Adipocyte (in vitro differentiated cells): ENCODE results near the gene FLNB.

Source experiments
- DNase-seq: peaks from one replicate; pipeline ENCODE4 v3.0.0-alpha.2; 2015; ENCODE audit warnings: low read depth
- H3K27me3 ChIP-seq: replicated peaks from 2 replicates; pipeline ENCODE4 v1.7.0; 2013; ENCODE audit warnings: mild to moderate bottlenecking, low read length, moderate library complexity; ENCODE audit not compliant: control insufficient read depth, insufficient read depth
- H3K36me3 ChIP-seq: 2 replicates; pipeline ENCODE4 v1.7.0; 2013; ENCODE audit warnings: low read length, mild to moderate bottlenecking, moderate library complexity; ENCODE audit not compliant: control insufficient read depth, insufficient read depth, severe bottlenecking
- H3K4me1 ChIP-seq: 2 replicates; pipeline ENCODE4 v1.7.0; 2013; ENCODE audit warnings: mild to moderate bottlenecking, low read length, moderate library complexity; ENCODE audit not compliant: control insufficient read depth, insufficient read depth
- H3K4me3 ChIP-seq: 2 replicates; pipeline ENCODE4 v1.7.0; 2013; ENCODE audit warnings: mild to moderate bottlenecking, low read length, moderate library complexity
- H3K9ac ChIP-seq: 2 replicates; pipeline ENCODE4 v1.7.0; 2013; ENCODE audit warnings: mild to moderate bottlenecking, low read length, moderate library complexity
- H3K9me3 ChIP-seq: 2 replicates; pipeline ENCODE4 v1.7.0; 2013; ENCODE audit warnings: mild to moderate bottlenecking, low read length, moderate library complexity; ENCODE audit not compliant: control insufficient read depth

FLNB gene

GRCh38 chr3:58214484-58215316, 206.5 kb downstream of the FLNB start:
- Histone ChIP-seq H3K9me3 (no peaks in the 10 kb centered on the region), H3K4me1 (peaks cover 15% of the 10 kb centered on the region), H3K36me3 (no peaks in the 10 kb centered on the region), H3K9ac (no peak overlapping the region), H3K27me3 (no peaks in the 10 kb centered on the region), H3K4me3 (no peak overlapping the region)
- no peak for DNase-seq

DNA sequence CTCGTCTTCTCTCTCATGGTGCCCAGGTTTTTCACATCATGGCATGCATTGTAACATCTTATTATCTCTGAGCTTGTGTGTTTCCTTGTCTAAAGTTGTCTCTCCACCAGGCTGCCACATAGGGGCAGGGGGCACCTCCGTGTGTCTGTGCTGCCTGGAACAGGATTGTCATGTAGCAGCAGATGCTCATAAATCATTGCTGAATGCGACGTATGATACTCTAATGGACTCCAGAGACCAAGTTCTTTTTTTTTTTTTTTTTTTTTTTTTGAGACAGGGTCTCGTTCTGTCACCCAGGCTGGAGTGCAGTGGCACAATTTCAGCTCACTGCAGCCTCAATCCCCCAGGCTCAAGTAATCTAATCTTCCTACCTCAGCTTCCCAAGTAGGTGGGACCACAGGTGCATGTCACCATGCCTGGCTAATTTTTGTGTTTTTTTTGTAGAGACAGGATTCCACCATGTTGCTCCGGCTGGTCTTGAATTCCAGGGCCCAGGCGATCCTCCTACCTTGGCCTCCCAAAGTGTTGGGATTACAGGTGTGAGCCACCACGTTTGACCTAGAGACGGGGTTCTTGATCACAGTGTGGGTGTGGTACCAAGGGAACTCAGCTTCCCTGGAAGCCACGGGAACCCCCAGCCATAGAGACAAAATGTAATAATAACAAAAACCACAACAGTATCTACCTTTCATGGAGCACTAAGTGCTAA, 207.2 kb downstream of the FLNB start:
- Histone ChIP-seq H3K9ac (no peak overlapping the region), H3K36me3 (no peaks in the 10 kb centered on the region), H3K4me3 (no peak overlapping the region), H3K9me3 (peaks cover 2% of the 10 kb centered on the region), H3K4me1 (peaks cover 12% of the 10 kb centered on the region), H3K27me3 (no peaks in the 10 kb centered on the region)
- no peak for DNase-seq

DNA sequence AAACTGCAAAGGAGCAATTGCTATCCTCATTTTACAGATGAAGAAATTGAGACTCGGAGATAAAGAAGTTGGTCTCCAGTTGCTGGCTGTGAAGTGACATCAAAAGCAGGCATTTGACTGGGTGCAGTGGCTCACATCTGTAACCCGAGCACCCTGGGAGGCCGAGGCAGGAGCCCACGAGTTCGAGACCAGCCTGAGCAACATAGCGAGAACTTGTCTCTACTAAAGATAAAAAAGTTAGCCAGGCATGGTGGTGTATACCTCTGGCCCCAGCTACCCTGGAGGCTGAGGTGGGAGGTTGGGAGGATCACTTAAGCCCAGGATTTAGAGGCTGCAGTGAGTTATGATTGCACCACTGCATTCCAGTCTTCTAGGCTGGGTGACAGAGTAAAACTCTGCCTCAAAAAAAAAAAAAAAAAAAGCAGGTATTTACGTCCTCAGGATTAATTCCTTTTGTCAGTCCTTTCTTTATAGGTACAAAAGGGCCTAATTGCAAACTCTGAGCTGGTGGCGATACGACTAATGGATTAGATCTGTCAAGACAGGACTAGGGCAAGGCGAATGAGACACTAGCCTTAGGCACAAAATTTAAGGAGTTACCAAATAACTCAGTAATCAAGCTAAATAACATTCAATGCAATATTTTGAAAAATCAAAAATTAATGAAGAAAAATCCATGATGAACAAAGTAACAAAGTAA, 208.4 kb downstream of the FLNB start:
- H3K9ac ChIP-seq = no peak overlapping the region
- H3K36me3 ChIP-seq = no peaks in the 10 kb centered on the region
- no peak overlapping the region for H3K4me3 ChIP-seq
- H3K27me3 ChIP-seq = no peaks in the 10 kb centered on the region
- peaks cover 4% of the 10 kb centered on the region for H3K4me1 ChIP-seq
- H3K9me3 ChIP-seq = peaks cover 7% of the 10 kb centered on the region
- DNase-seq = no peak

DNA sequence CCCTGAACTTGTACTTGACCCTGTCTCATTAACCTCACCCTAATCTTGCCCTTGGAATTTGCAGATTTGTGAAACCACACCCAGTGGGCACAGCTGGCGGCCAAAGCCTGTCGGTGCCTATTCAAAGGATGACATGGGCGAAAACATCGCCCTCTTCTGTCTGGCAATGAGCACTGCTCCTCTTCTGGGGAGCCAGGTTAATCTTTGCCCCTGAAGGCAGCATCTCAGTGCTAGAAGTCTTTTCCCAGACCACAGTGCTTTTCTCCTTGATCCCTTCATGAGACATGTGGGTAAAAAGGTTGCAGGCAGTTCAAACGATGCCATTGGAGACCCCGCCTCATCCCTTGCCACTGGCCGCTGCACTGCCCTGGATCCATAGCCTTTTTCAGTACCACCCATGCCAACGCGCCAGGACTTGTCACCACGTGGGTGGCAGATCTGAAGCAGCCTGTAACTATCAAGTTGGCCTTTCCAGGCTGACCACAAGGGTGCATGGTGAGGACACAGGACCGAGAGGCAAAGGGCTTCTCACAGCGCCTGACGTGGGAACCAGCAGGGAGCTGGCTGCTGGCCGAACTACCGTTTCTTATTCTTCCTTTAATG, 209.1 kb downstream of the FLNB start:
- peak; percentile 72 for DNase-seq
- Histone ChIP-seq H3K4me1 (peaks cover 4% of the 10 kb centered on the region), H3K4me3 (no peak overlapping the region), H3K9ac (no peak overlapping the region), H3K9me3 (peaks cover 7% of the 10 kb centered on the region), H3K36me3 (no peaks in the 10 kb centered on the region), H3K27me3 (no peaks in the 10 kb centered on the region)

DNA sequence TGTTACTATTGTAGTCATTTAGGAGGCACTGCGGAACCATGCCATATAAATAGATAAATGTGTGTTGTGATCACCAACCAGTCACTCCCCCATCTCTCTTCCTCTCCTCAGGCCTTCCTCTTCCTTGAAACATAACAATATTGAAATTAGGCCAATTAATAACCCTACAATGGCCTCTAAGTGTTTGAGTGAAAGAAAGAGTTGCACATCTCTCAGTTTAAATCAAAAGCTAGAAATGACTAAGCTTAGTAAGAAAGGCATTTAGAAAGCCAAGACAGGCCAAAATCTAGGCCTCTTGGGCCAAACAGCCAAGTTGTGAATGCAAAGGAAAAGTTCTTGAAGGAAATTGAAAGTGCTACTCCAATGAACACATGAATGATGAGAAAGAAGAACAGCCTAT, 210.7 kb downstream of the FLNB start:
- Histone ChIP-seq H3K36me3 (no peaks in the 10 kb centered on the region), H3K9ac (no peak overlapping the region), H3K9me3 (peaks cover 7% of the 10 kb centered on the region), H3K4me1 (peaks cover 4% of the 10 kb centered on the region), H3K4me3 (no peak overlapping the region), H3K27me3 (no peaks in the 10 kb centered on the region)
- no peak for DNase-seq
